ENCODE measurements around the gene VHLL.
A peak's percentile ranks its signal among the peaks of the same experiment; 100 is the strongest.
"Not testable (repeated sequence)": the region's sequence is repeated elsewhere in the genome, so short reads cannot be mapped to it uniquely, and the experiment has no call there.

VHLL gene

DNA sequence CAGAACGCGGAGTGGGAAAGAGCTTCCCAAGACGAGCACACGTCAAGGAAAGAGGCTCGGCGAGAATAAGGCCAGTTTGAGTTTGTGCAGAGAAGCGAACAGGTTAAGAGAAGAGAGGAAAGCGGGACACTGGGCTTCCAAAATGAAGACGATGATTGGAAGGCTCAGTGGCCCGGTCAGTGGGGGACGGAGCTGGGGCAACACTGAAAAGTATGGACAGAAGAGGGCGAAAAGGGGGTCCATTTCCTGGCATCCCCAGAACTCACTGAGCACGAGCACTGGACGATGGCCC is 38.7 kb upstream of the VHLL start:
- no peak for TF ChIP-seq CTCF (conservative IDR thresholded peaks at IDR 0.05; ENCODE audit: control insufficient read depth, insufficient read depth, low read depth, low read length)
- peak overlapping the region; percentile 97 for H3K4me3 ChIP-seq (ENCODE audit: control insufficient read depth, low read depth, low read length)
- DNase-seq (ENCODE audit: low read depth), result no peak

- peak overlapping the region; percentile 97 for H3K4me3 ChIP-seq (ENCODE audit: control insufficient read depth, low read depth, low read length)
- DNase-seq (ENCODE audit: low read depth), result peak; percentile 11
- TF ChIP-seq CTCF (conservative IDR thresholded peaks at IDR 0.05; ENCODE audit: control insufficient read depth, insufficient read depth, low read depth, low read length), result no peak
Observed at GRCh38 chr1:156337052-156337887, 38.2 kb upstream of the VHLL start.

DNA sequence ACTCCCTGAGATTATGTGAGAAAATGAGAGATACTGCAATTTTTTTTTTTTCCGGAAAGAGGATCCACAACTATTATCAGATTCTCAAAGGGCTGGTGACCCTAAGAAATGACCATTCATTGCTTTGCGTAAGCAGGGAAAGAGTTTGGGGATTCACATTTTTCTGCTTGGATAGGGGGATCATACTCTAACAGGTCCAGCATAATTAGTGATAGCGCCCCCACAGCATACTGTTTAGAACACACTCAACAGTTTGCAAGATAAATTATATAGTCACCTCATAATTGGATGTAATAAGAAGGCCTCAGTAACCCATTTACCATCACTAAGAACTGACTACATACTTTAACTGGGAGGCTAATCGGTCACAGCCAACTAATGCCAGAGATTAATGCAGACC is 37.1 kb upstream of the VHLL start:
- peak overlapping the region; percentile 97 for H3K4me3 ChIP-seq (ENCODE audit: control insufficient read depth, low read depth, low read length)
- peak; percentile 19 for TF ChIP-seq CTCF (conservative IDR thresholded peaks at IDR 0.05; ENCODE audit: control insufficient read depth, insufficient read depth, low read depth, low read length)
- no peak for DNase-seq (ENCODE audit: low read depth)

- DNase-seq (ENCODE audit: low read depth), result peak; percentile 50
- H3K4me3 ChIP-seq (ENCODE audit: control insufficient read depth, low read depth, low read length), result not testable (repeated sequence)
Observed at GRCh38 chr1:156323179-156323578, 24.1 kb upstream of the VHLL start.

- no peak overlapping the region for H3K4me3 ChIP-seq (ENCODE audit: control insufficient read depth, low read depth, low read length)
- no peak for DNase-seq (ENCODE audit: low read depth)
- no peak for TF ChIP-seq CTCF (conservative IDR thresholded peaks at IDR 0.05; ENCODE audit: control insufficient read depth, insufficient read depth, low read depth, low read length)
Observed at GRCh38 chr1:156320560-156320959, 21.5 kb upstream of the VHLL start.

DNA sequence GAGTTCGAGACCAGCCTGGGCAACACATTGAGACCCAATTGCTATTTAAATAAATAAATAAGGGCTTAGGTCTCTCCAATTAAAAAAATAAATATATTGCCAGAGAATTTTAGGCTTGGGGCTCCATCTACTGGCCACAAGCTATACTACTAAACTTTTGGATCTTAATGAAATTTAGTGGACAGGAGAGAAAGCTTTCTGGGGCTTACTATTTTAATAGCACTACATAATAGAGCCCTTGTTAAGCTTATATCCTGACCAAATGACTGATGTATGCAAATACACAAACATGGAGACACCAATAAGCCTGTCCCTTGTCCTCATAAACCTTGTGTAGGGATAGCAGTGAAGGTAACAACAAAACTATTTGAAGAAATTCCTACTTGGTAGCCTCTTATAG is 20.6 kb upstream of the VHLL start:
- no peak overlapping the region for H3K4me3 ChIP-seq (ENCODE audit: control insufficient read depth, low read depth, low read length)
- TF ChIP-seq CTCF (conservative IDR thresholded peaks at IDR 0.05; ENCODE audit: control insufficient read depth, insufficient read depth, low read depth, low read length), result peak; percentile 58
- DNase-seq (ENCODE audit: low read depth), result peak; percentile 35

GRCh38 chr1:156316909-156317308 is 17.8 kb upstream of the VHLL start:
- no peak for TF ChIP-seq CTCF (conservative IDR thresholded peaks at IDR 0.05; ENCODE audit: control insufficient read depth, insufficient read depth, low read depth, low read length)
- no peak for DNase-seq (ENCODE audit: low read depth)
- no peak overlapping the region for H3K4me3 ChIP-seq (ENCODE audit: control insufficient read depth, low read depth, low read length)

Data from fibroblast of mammary gland (primary cell).